ENCODE results near the gene GPSM3. TPM values are rescaled to one million over a fixed set of nuclear protein-coding genes. Genes with fewer than 3 reads are reported as not detected.

GPSM3 gene
- total and polyA plus RNA-seq, 2 donors (not counting 3 experiments of a cell fraction or from before 2014, with no cell fraction given) = 19.5 to 21.6 TPM

DNA sequence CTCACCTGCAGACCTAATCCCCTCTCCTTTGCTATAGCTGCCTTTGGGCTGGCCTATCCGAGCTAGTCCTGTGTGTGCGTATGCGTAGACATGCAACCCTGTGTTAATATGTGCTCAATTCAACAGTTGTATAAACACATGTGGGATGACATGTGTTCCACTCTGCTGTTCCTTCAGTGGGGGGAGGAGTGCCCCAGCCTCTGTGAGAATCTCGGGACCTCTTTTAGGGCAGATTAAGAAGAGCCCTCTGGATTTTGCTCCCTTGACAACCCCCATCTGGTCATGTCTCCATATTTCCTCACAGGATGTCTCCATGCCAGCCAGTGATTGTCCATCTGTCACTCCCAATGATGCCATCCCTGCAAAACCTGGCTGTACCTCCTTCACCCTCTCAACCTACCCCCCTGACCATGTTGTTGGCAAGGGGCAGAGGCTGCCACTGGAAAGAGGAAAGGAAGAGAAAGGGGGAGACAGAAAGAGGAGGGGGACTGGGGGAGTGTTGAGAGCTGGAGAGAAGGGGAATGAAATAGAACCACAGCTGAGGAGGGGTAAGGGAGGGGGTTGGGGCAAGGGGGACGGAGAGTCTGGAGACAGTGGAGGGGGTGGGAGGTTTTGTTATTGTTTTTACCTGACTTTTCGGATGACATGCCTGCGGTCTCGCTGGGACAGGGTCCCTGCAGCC lies 41.1 kb downstream of the GPSM3 start:
- Histone ChIP-seq H2AFZ (ENCODE audit: low read depth, low read length) (no peak overlapping the region), H3K9ac (replicated peaks; ENCODE audit: extremely low read depth, insufficient read depth, low read length) (no peak overlapping the region), H3K27ac (ENCODE audit: insufficient read depth, low read depth, low read length) (no peak overlapping the region), H3K4me3 (replicated peaks in 1 of 3; ENCODE audit: insufficient read depth in 1 of 3, low read depth in 1 of 3, low read length in 3 of 3) (peak overlapping the region in 1 of 3 experiments; percentile 15), H3K9me1 (replicated peaks; ENCODE audit: control insufficient read depth, extremely low read depth, insufficient read depth, low read length) (no peaks in the 10 kb centered on the region), H3K9me3 (replicated peaks; ENCODE audit: control insufficient read depth, insufficient read depth, low read length) (no peaks in the 10 kb centered on the region), H3K27me3 (ENCODE audit: control insufficient read depth in 2 of 2, insufficient read depth in 2 of 2, low read length in 2 of 2) (peaks cover 20 to 21% of the 10 kb centered on the region in 2 experiments), H3K79me2 (ENCODE audit: control insufficient read depth, insufficient read depth, low read length) (peaks cover 4% of the 10 kb centered on the region), H3K4me2 (ENCODE audit: insufficient read depth, low read length) (no peak overlapping the region), H4K20me1 (replicated peaks; ENCODE audit: control insufficient read depth, extremely low read depth, insufficient read depth, low read length) (no peaks in the 10 kb centered on the region), H3K36me3 (ENCODE audit: control insufficient read depth in 2 of 2, extremely low read depth in 1 of 2, insufficient read depth in 2 of 2, low read length in 2 of 2) (no peaks in the 10 kb centered on the region), H3K4me1 (ENCODE audit: control insufficient read depth, extremely low read depth, insufficient read depth, low read length) (peaks cover 24% of the 10 kb centered on the region)
- TF ChIP-seq FOS (IDR thresholded peaks at IDR 0.05; ENCODE audit: borderline replicate concordance, insufficient read depth, low read length) (no peak), POLR2AphosphoS5 (IDR thresholded peaks at IDR 0.05; ENCODE audit: insufficient read depth, low read depth, low read length) (no peak), CTCF (IDR thresholded peaks at IDR 0.05; ENCODE audit: extremely low read depth in 1 of 2, insufficient read depth in 1 of 2, low read depth in 1 of 2, low read length in 2 of 2) (no peak), JUN (IDR thresholded peaks at IDR 0.05; ENCODE audit: borderline replicate concordance, insufficient read depth, insufficient read length, low read depth) (no peak), EZH2 (IDR thresholded peaks at IDR 0.05; ENCODE audit: borderline replicate concordance, low read depth, low read length, severe bottlenecking) (no peak), MAX (IDR thresholded peaks at IDR 0.05; ENCODE audit: insufficient read depth, insufficient read length) (no peak), MYC (IDR thresholded peaks at IDR 0.05; ENCODE audit: low read depth, low read length) (no peak), POLR2A (IDR thresholded peaks at IDR 0.05; ENCODE audit: low read depth, low read length) (no peak), GATA2 (IDR thresholded peaks at IDR 0.05; ENCODE audit: insufficient read depth, insufficient read length, low read depth, low read length) (no peak)
- BruUV-seq (replicated peaks) = no TSS peak
- FAIRE-seq = no peak
- POLR2A ChIA-PET = no interaction called here
- CTCF ChIA-PET = interaction anchor here (1.0 kb wide), 1 partner anchor 46 kb away, joined by 3 read pairs; no protein-coding TSS in a partner anchor
- no peak for DNase-seq (ENCODE audit: low read depth, low spot score)
- intact Hi-C loops (cut with micrococcal nuclease) = no loop called here
- dilution Hi-C loops (cut with MboI; ENCODE audit: extremely low pct_ligation_motif_present, low sequenced_read_pairs) = no loop called here
